ENCODE results near the gene TEAD4.

GRCh38 chr12:3087758-3088650, 128.8 kb downstream of the TEAD4 start:
- TF ChIP-seq CTCF (conservative IDR thresholded peaks at IDR 0.05), result no peak
- no peak for TF ChIP-seq EZH2 (IDR thresholded peaks at IDR 0.05; ENCODE audit: low read depth)

Data from PC-9 (cell line).